ENCODE results near the gene TRIM71.

DNA sequence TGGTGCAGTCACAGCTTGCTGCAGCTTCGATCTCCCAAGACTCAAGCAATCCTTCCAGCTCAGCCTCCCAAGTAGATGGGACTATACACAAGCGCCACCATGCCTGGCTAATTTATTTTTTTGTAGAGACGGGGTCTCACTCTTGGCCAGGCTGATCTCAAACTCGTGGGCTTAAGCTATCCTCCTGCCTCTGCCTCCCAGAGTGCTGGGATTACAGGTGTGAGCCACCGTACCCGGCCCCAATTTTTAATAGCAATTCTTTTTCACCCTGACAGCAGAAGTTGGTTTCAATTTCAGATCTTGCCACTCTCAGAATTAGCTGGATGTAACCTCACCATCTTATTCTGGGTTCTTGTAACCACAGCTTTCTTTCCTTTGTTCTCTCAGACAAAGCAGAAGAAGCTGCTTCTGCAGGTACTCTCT is 64.8 kb downstream of the TRIM71 start:
- TF ChIP-seq EZH2 (IDR thresholded peaks at IDR 0.05; ENCODE audit: low read length) = no peak
- TF ChIP-seq, protein P1, sequence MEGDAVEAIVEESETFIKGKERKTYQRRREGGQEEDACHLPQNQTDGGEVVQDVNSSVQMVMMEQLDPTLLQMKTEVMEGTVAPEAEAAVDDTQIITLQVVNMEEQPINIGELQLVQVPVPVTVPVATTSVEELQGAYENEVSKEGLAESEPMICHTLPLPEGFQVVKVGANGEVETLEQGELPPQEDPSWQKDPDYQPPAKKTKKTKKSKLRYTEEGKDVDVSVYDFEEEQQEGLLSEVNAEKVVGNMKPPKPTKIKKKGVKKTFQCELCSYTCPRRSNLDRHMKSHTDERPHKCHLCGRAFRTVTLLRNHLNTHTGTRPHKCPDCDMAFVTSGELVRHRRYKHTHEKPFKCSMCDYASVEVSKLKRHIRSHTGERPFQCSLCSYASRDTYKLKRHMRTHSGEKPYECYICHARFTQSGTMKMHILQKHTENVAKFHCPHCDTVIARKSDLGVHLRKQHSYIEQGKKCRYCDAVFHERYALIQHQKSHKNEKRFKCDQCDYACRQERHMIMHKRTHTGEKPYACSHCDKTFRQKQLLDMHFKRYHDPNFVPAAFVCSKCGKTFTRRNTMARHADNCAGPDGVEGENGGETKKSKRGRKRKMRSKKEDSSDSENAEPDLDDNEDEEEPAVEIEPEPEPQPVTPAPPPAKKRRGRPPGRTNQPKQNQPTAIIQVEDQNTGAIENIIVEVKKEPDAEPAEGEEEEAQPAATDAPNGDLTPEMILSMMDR (optimal IDR thresholded peaks at IDR 0.05 in 1 of 3, IDR thresholded peaks at IDR 0.05 in 1 of 3, conservative IDR thresholded peaks at IDR 0.05 in 1 of 3; ENCODE audit: extremely low read depth in 1 of 3, insufficient read depth in 2 of 3, low read length in 3 of 3) = no peak

All from keratinocyte (primary cell).